T-helper 2 cell treated with Interferon-gamma antibody and Interleukin-4, amounts not matched to agents 5 μg/mL and 100 μg/mL, for 36 hours (primary cell): Measurements from ENCODE around the gene INCENP.
"Not testable (repeated sequence)": the region's sequence is repeated elsewhere in the genome, so short reads cannot be mapped to it uniquely, and the experiment has no call there.

ENCODE experiments used
- DNase-seq: peaks from one replicate; pipeline ENCODE4 v3.0.0; 2021; ENCODE audit warnings: low spot score
- H3K27ac Mint-ChIP-seq: one replicate; pipeline ENCODE4 v1.8.0; 2021; ENCODE audit warnings: mild to moderate bottlenecking, mixed read lengths
- H3K27me3 Mint-ChIP-seq: one replicate; pipeline ENCODE4 v1.8.0; 2021; ENCODE audit warnings: low read depth, mixed read lengths
- H3K36me3 Mint-ChIP-seq: one replicate; pipeline ENCODE4 v1.8.0; 2021; ENCODE audit warnings: low read depth, mixed read lengths
- H3K4me1 Mint-ChIP-seq: one replicate; pipeline ENCODE4 v1.8.0; 2021; ENCODE audit warnings: low read depth, mixed read lengths
- H3K4me3 Mint-ChIP-seq: one replicate; pipeline ENCODE4 v1.8.0; 2022; ENCODE audit warnings: mild to moderate bottlenecking, moderate library complexity, mixed read lengths
- H3K9me3 Mint-ChIP-seq: one replicate; pipeline ENCODE4 v1.8.0; 2021; ENCODE audit warnings: mixed read lengths

INCENP gene

GRCh38 chr11:62190011-62190410, 66.2 kb downstream of the INCENP start, which contains the start of gene SCGB1D1:
SCGB1D1 (plus strand) TSS chr11:62190216; CDS start chr11:62190285, 69 bp downstream.
- Mint-ChIP-seq H3K27me3 (peaks cover 30% of the 10 kb centered on the region), H3K9me3 (no peaks in the 10 kb centered on the region), H3K27ac (no peak within 1 kb of the TSS), H3K4me1 (no peaks in the 10 kb centered on the region), H3K4me3 (no peak within 1 kb of the TSS), H3K36me3 (no peaks in the 10 kb centered on the region)
- DNase-seq = no peak

DNA sequence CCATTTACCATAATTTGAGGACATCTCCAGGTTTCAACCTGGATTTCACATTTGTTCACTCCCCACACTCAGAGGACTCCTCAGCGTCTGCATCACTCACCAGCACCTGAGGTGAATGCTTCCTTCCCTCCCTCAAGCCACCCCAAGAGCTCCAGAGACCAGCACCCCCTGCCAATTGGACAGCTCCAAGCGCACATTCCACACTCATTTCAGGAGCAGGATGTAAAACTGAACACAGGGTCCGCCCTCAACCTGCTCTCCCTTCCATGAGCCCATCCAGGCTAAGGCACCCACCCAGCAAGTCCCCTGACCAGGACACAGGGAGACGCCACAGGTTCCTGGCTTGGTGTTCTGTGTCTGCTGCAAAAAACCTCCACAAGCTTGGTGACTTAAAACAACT, 70.1 kb downstream of the INCENP start:
- no peaks in the 10 kb centered on the region for H3K36me3 Mint-ChIP-seq
- H3K4me1 Mint-ChIP-seq = no peaks in the 10 kb centered on the region
- no peak for DNase-seq
- H3K4me3 Mint-ChIP-seq = no peak overlapping the region
- H3K27ac Mint-ChIP-seq = no peak overlapping the region
- no peaks in the 10 kb centered on the region for H3K9me3 Mint-ChIP-seq
- peaks cover 28% of the 10 kb centered on the region for H3K27me3 Mint-ChIP-seq

DNA sequence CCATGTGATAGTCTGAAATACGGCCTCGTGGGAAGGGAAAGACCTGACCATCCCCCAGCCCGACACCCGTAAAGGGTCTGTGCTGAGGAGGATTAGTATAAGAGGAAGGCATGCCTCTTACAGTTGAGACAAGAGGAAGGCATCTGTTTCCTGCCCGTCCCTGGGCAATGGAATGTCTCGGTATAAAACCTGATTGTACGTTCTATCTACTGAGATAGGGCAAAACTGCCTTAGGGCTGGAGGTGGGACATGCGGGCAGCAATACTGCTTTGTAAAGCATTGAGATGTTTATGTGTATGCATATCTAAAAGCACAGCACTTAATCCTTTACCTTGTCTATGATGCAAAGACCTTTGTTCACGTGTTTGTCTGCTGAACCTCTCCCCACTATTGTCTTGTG, 71.2 kb downstream of the INCENP start:
- not testable (repeated sequence) for H3K9me3 Mint-ChIP-seq, H3K27ac Mint-ChIP-seq, H3K4me3 Mint-ChIP-seq, H3K36me3 Mint-ChIP-seq, H3K4me1 Mint-ChIP-seq, DNase-seq
- H3K27me3 Mint-ChIP-seq = peaks cover 22% of the 10 kb centered on the region

- Mint-ChIP-seq H3K27me3 (peaks cover 25% of the 10 kb centered on the region), H3K4me3 (no peak overlapping the region), H3K36me3 (no peaks in the 10 kb centered on the region), H3K27ac (no peak overlapping the region), H3K9me3 (no peaks in the 10 kb centered on the region), H3K4me1 (no peaks in the 10 kb centered on the region)
- DNase-seq = no peak
These were observed 72.1 kb downstream of the INCENP start for GRCh38 chr11:62195945-62196344.

DNA sequence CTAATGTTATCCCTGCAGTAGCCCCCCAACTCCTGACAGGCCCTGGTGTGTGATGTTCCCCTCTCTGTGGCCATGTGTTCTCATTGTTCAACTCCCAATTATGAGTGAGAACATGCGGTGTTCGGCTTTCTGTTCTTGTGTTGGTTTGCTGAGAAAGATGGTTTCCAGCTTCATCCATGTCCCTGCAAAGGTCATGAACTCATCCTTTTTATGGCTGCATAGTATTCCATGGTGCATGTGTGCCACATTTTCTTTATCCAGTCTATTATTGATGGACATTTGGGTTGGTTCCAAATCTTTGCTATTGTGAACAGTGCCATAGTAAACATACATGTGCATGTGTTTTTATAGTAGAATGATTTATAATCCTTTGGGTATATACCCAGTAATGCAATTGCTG, 73.6 kb downstream of the INCENP start:
- H3K4me3 Mint-ChIP-seq, DNase-seq, H3K36me3 Mint-ChIP-seq, H3K4me1 Mint-ChIP-seq, H3K27ac Mint-ChIP-seq, H3K9me3 Mint-ChIP-seq: not testable (repeated sequence)
- H3K27me3 Mint-ChIP-seq = peaks cover 22% of the 10 kb centered on the region

DNA sequence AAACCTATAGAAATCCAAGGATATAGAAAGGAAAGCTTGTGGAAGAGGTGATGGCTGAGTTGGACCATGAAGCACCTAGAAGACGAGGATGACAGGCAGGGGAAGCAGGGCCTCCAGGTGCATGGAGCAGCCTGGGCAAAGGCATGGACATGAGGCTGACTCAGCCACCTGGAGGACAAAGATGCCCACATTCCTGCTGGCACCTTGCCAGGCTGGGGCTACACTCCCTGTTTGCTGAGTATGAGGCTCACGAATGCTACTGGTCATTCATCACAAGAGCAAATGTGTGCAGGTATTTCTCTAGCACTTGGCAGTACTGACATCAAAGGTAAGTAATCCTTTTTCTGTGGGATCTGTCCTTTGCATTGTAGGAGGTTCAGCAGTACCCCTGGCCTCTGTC, 77.6 kb downstream of the INCENP start:
- Mint-ChIP-seq H3K4me3 (no peak overlapping the region), H3K27me3 (peaks cover 14% of the 10 kb centered on the region), H3K36me3 (no peaks in the 10 kb centered on the region), H3K4me1 (no peaks in the 10 kb centered on the region), H3K27ac (no peak overlapping the region), H3K9me3 (no peaks in the 10 kb centered on the region)
- DNase-seq = no peak
